K562 (cell line): ENCODE measurements around the gene KTI12. TPM values are rescaled to one million over a fixed set of nuclear protein-coding genes. Genes with fewer than 3 reads are reported as not detected.

Source experiments
- ATAC-seq: fragments of 200-7000 bp; cut with Tn5 transposase; 3 replicates; pipeline ENCODE4 v1.9.1; 2020; ENCODE audit warnings: moderate library complexity
- BruUV-seq: library from RNA; stranded (reverse); fragments of 400-500 nt; replicated peaks from 2 replicates; lab custom pipeline; 2021; lab: Mats Ljungman, UMichigan
- CTCF ChIA-PET: fragments of 300-600 bp; formaldehyde crosslinking; extraction: SDS; loops from one replicate; lab custom pipeline; 2021; ENCODE audit warnings: low intra/inter-chr PET ratio; lab: Yijun Ruan, JAX
- POLR2A ChIA-PET: fragments of 300-600, 350-650 bp; sonication (Branson Sonifier 250); formaldehyde crosslinking; extraction: SDS; loops from one replicate; lab custom pipeline; 2021; ENCODE audit warnings: antibody characterized with exemption, inconsistent platforms; lab: Yijun Ruan, JAX
- DNase-seq, 4 experiments: peaks; one replicate each; pipeline versions ENCODE4 v3.0.0 to v3.0.0-alpha.2; 2011 to 2018; ENCODE audit warnings: low spot score in 3 of 4, mixed read lengths in 3 of 4; ENCODE audit errors: extremely low read depth in 1 of 4
- FAIRE-seq: peaks from 2 replicates; lab custom pipeline; 2011; peaks lifted over from hg19 to GRCh38; lab: Jason Lieb, UNC
- H2AFZ ChIP-seq: 2 replicates; pipeline ENCODE4 v1.6.0; 2011; ENCODE audit warnings: low read depth, low read length, control low read depth, inconsistent platforms
- H3K27ac ChIP-seq: fragments of 200-600 bp; 3 replicates; pipeline ENCODE4 v1.8.0; 2011; ENCODE audit warnings: low read depth, mild to moderate bottlenecking, control low read depth, inconsistent platforms, low read length, moderate library complexity, mixed read lengths; ENCODE audit errors: extremely low read depth
- H3K27me3 ChIP-seq, 2 experiments: fragments of 300-600 bp in 1 of 2; 2 replicates in 1 of 2; 3 replicates in 1 of 2; pipeline versions ENCODE4 v1.6.0 to v1.8.0; 2011; ENCODE audit warnings: inconsistent platforms in 2 of 2, low read length in 2 of 2, mild to moderate bottlenecking in 1 of 2, mixed read lengths in 1 of 2, moderate library complexity in 1 of 2; ENCODE audit not compliant: control insufficient read depth in 2 of 2, insufficient read depth in 2 of 2
- H3K36me3 ChIP-seq: fragments of 300-600 bp; 3 replicates; pipeline ENCODE4 v1.8.0; 2011; ENCODE audit warnings: mild to moderate bottlenecking, low read length, inconsistent platforms; ENCODE audit not compliant: control insufficient read depth, insufficient read depth
- H3K4me1 ChIP-seq, 2 experiments: fragments of 200-600 bp in 1 of 2; replicated peaks in 1 of 2; 2 replicates in 1 of 2; 3 replicates in 1 of 2; pipeline versions ENCODE4 v1.5.1 to v1.8.0; 2011; ENCODE audit warnings: inconsistent platforms in 2 of 2, low read length in 2 of 2, mild to moderate bottlenecking in 1 of 2, mixed read lengths in 1 of 2, moderate library complexity in 1 of 2; ENCODE audit not compliant: control insufficient read depth in 2 of 2, insufficient read depth in 2 of 2
- H3K4me2 ChIP-seq: 2 replicates; pipeline ENCODE4 v1.6.1; 2011; ENCODE audit warnings: low read length, control low read depth, inconsistent platforms, mixed read lengths; ENCODE audit not compliant: insufficient read depth
- H3K4me3 ChIP-seq: fragments of 200-600 bp; sonication (generic), shearing (Covaris generic); 2 replicates; pipeline ENCODE4 v1.5.1; 2016; ENCODE audit warnings: control low read depth, inconsistent platforms
- H3K79me2 ChIP-seq: fragments of 200-600 bp; 3 replicates; pipeline ENCODE4 v1.8.0; 2011; ENCODE audit warnings: low read length, inconsistent platforms; ENCODE audit not compliant: control insufficient read depth, insufficient read depth
- H3K9ac ChIP-seq, 2 experiments: 2 replicates each; pipeline versions ENCODE4 v1.6.0 to v1.6.1; 2011; ENCODE audit warnings: low read depth in 2 of 2, low read length in 2 of 2, control low read depth in 1 of 2, inconsistent platforms in 1 of 2, mild to moderate bottlenecking in 1 of 2, mixed read lengths in 1 of 2; ENCODE audit not compliant: insufficient read depth in 1 of 2
- H3K9me1 ChIP-seq: one replicate; pipeline ENCODE4 v1.6.0; 2011; ENCODE audit warnings: inconsistent platforms, mild to moderate bottlenecking, low read length, moderate library complexity; ENCODE audit not compliant: control insufficient read depth, insufficient read depth
- H3K9me3 ChIP-seq: replicated peaks from 2 replicates; pipeline ENCODE4 v1.5.1; 2011; ENCODE audit warnings: low read depth, low read length, inconsistent platforms; ENCODE audit not compliant: control insufficient read depth, insufficient read depth
- H4K20me1 ChIP-seq: replicated peaks from 2 replicates; pipeline ENCODE4 v1.6.1; 2011; ENCODE audit warnings: low read length, inconsistent platforms, mixed read lengths; ENCODE audit not compliant: control insufficient read depth, insufficient read depth
- BCOR ChIP-seq: fragments of 450-650 bp; IDR thresholded peaks from 2 replicates; pipeline ENCODE4 v1.6.1; 2016
- CEBPG ChIP-seq, 3 experiments: fragments of 200-800 bp in 1 of 3; sonication (Bioruptor generic) in 1 of 3; sonication (generic) in 1 of 3; formaldehyde crosslinking in 1 of 3; IDR thresholded peaks in 2 of 3; conservative IDR thresholded peaks in 1 of 3; 2 replicates each; pipeline versions ENCODE4 v1.6.1 to v1.8.0; 2016 to 2022; ENCODE audit warnings: missing compliant biosample characterization in 2 of 3, missing genetic modification characterization in 2 of 3, mild to moderate bottlenecking in 1 of 3, missing genetic modification reagents in 1 of 3
- ESRRB ChIP-seq: fragments of 250-450 bp; sonication (Bioruptor Pico); IDR thresholded peaks from 2 replicates; pipeline ENCODE4 v1.5.0; 2020; ENCODE audit warnings: mild to moderate bottlenecking, moderate library complexity, borderline replicate concordance
- FOXP4 ChIP-seq: sonication (generic); formaldehyde crosslinking; IDR thresholded peaks from 2 replicates; pipeline ENCODE4 v1.8.0; 2022; ENCODE audit warnings: mild to moderate bottlenecking, missing genetic modification reagents, borderline replicate concordance
- HINFP ChIP-seq: fragments of 450-650 bp; conservative IDR thresholded peaks from 2 replicates; pipeline ENCODE4 v1.6.1; 2016; ENCODE audit warnings: missing genetic modification characterization, low read depth, mild to moderate bottlenecking, control low read depth, missing compliant biosample characterization
- KLF1 ChIP-seq: fragments of 450-650 bp; IDR thresholded peaks from 2 replicates; pipeline ENCODE4 v1.6.1; 2016; ENCODE audit warnings: missing genetic modification characterization, missing compliant biosample characterization
- LARP7 ChIP-seq: fragments of 450-650 bp; IDR thresholded peaks from 2 replicates; pipeline ENCODE4 v1.6.1; 2016
- NR2F6 ChIP-seq: fragments of 450-650 bp; formaldehyde crosslinking; IDR thresholded peaks from 2 replicates; pipeline ENCODE4 v1.4.0; 2020; ENCODE audit warnings: mild to moderate bottlenecking
- POLR2G ChIP-seq: fragments of 200-400 bp; formaldehyde crosslinking; IDR thresholded peaks from 2 replicates; pipeline ENCODE4 v1.6.1; 2017; ENCODE audit warnings: low read depth, mild to moderate bottlenecking, antibody characterized with exemption, low read length, moderate library complexity
- SAFB2 ChIP-seq: fragments of 200-400 bp; formaldehyde crosslinking; IDR thresholded peaks from 2 replicates; pipeline ENCODE4 v1.6.1; 2018; ENCODE audit warnings: borderline replicate concordance, low read length, low read depth, moderate library complexity; ENCODE audit not compliant: severe bottlenecking
- TRIM24 ChIP-seq, 2 experiments: fragments of 450-650 bp; IDR thresholded peaks; 2 replicates each; pipeline ENCODE4 v1.6.1; 2016
- ZNF780A ChIP-seq: fragments of 250-450 bp; sonication (Bioruptor Pico); IDR thresholded peaks from 2 replicates; pipeline ENCODE4 v1.5.0; 2021; ENCODE audit warnings: mild to moderate bottlenecking
- WGBS: fragments of 100-300 bp; shearing (Covaris generic); methylation state at CpG from one replicate; pipeline ENCODE4 v1.1.6; 2016; ENCODE audit warnings: low coverage, mixed read lengths; ENCODE audit not compliant: insufficient coverage; ENCODE audit errors: missing lambda C conversion rate; 5-methylcytosine and 5-hydroxymethylcytosine counted together
- in situ Hi-C: fragments of 300-500 bp; cut with MboI; formaldehyde crosslinking; loops from 4 replicates; pipeline ENCODE4 v1.15.0; 2018; ENCODE audit warnings: inconsistent platforms, mixed read lengths
- intact Hi-C: fragments of 100-400 bp; cut with micrococcal nuclease; formaldehyde crosslinking; loops from 2 replicates; pipeline ENCODE4 v1.14.2; 2022
- polyA plus RNA-seq, 8 experiments: library from polyadenylated mRNA; depleted of rRNA in 4 of 8; stranded (reverse) in 5 of 8; unstranded in 3 of 8; fragments of >200 nt; fragmentation: Nextera tagmentation in 2 of 8; fragmentation: Illumina TruSeq in 1 of 8; extraction: Ambion mirVana in 2 of 8; extraction: Trizol in 1 of 8; gene quantifications; 2 replicates each; pipeline versions ENCODE4 v1.2.1 to v1.2.3, GENCODE V29; 2011 to 2014; ENCODE audit warnings: inconsistent platforms in 1 of 8, missing spikeins in 1 of 8
- total RNA-seq, 7 experiments: library from RNA; depleted of rRNA in 6 of 7; stranded (reverse); fragments of >200 nt in 6 of 7; fragmentation: Illumina TruSeq in 2 of 7; extraction: Trizol in 2 of 7; gene quantifications; 2 replicates each; pipeline versions ENCODE4 v1.2.1 to v1.2.3, GENCODE V29; 2011 to 2021; ENCODE audit warnings: low replicate concordance in 1 of 7

Gene KTI12
- total and polyA plus RNA-seq, 9 of the 15 experiments (the other 6 are each of a cell fraction or from before 2014, with no cell fraction given), result 3.1 to 22.8 (median 11.6) TPM

- TF ChIP-seq HINFP, result no peak
- no peak for TF ChIP-seq ZNF780A
Measured at GRCh38 chr1:52022133-52022532, 11.5 kb downstream of the KTI12 start (continued).

- TF ChIP-seq KLF1 (tag) (no peak), CEBPG (CRISPR knock-in tag; IDR thresholded peaks at IDR 0.05) (no peak), CEBPG (tag; conservative IDR thresholded peaks at IDR 0.05 in 1 of 2, IDR thresholded peaks at IDR 0.05 in 1 of 2) (peak in 1 of 2 experiments; percentile 27; a peak in 1 of 4 replicates), NR2F6 (CRISPR knock-in tag) (no peak), ESRRB (CRISPR knock-in tag) (no peak), SAFB2 (no peak), POLR2G (no peak), LARP7 (no peak), BCOR (peak; percentile 41; the same call in 1 of the 2 replicates), TRIM24 (IDR thresholded peaks at IDR 0.05) (peak; percentile 59 to 83; a peak in 3 of 4 replicates), FOXP4 (no peak)
- ChIA-PET POLR2A (interaction anchor here (1.0 kb wide), 1 partner anchor 13 kb away, joined by 3 read pairs; no protein-coding TSS in a partner anchor), CTCF (interaction anchor here (0.6 kb wide), 1 partner anchor 117 kb away, joined by 3 read pairs; no protein-coding TSS in a partner anchor)
- BruUV-seq, result no TSS peak
- no peak overlapping the region for H3K4me3 ChIP-seq
- no peaks in the 10 kb centered on the region for H3K9me3 ChIP-seq
- intact Hi-C loops (loop anchor here (10.0 kb wide), 2 partner anchors 183 to 213 kb away; no protein-coding TSS in a partner anchor), in situ Hi-C loops (no loop called here)
- no peaks in the 10 kb centered on the region for H3K9me1 ChIP-seq
- no peak overlapping the region for H3K4me2 ChIP-seq
- no peak for FAIRE-seq
- H3K4me1 ChIP-seq, result peaks cover 0 to 12% of the 10 kb centered on the region in 2 experiments; a peak in 4 of 5 replicates
- no peak overlapping the region for H3K9ac ChIP-seq
- no peaks in the 10 kb centered on the region for H3K27me3 ChIP-seq
- H3K27ac ChIP-seq, result no peak overlapping the region
- H3K79me2 ChIP-seq, result no peaks in the 10 kb centered on the region
- no peak overlapping the region for H2AFZ ChIP-seq
- DNase-seq, result no peak
- WGBS, result 66% methylated on average over 7 of the region's 7 CpGs
- no peaks in the 10 kb centered on the region for H3K36me3 ChIP-seq
- H4K20me1 ChIP-seq, result no peaks in the 10 kb centered on the region
- ATAC-seq, result no peak
Measured at GRCh38 chr1:52008071-52008809, 25.4 kb downstream of the KTI12 start.
